Cardiac muscle cell (in vitro differentiated cells and primary cell): Measurements from ENCODE around the gene GOLGA7B. TPM values are rescaled to one million over a fixed set of nuclear protein-coding genes. Genes with fewer than 3 reads are reported as not detected.

Source experiments
- DNase-seq, 2 donors: peaks; one replicate each; pipeline versions ENCODE4 v3.0.0 to v3.0.0-alpha.2; 2010 to 2017; ENCODE audit warnings: low read depth in 1 of 2, low spot score in 1 of 2
- H3K27ac ChIP-seq: fragments of 200-600 bp; sonication (generic); 2 replicates; pipeline ENCODE4 v1.5.1; 2016
- H3K27me3 ChIP-seq: fragments of 200-600 bp; sonication (generic); 2 replicates; pipeline ENCODE4 v1.6.0; 2016; ENCODE audit warnings: control low read depth
- H3K36me3 ChIP-seq: fragments of 200-600 bp; sonication (generic); 2 replicates; pipeline ENCODE4 v1.5.1; 2016; ENCODE audit warnings: control low read depth
- H3K4me1 ChIP-seq: fragments of 200-600 bp; sonication (generic); 2 replicates; pipeline ENCODE4 v1.8.1; 2017; ENCODE audit warnings: low read depth, mild to moderate bottlenecking, mixed run types
- H3K4me3 ChIP-seq: fragments of 200-600 bp; sonication (generic); 2 replicates; pipeline ENCODE4 v1.5.1; 2016; ENCODE audit warnings: mild to moderate bottlenecking
- H3K9me3 ChIP-seq: fragments of 200-600 bp; sonication (generic); 2 replicates; pipeline ENCODE4 v1.5.1; 2017; ENCODE audit warnings: low read depth, mild to moderate bottlenecking, control low read depth
- polyA plus RNA-seq: library from polyadenylated mRNA; unstranded; fragments of >200 nt; fragmentation: Nextera tagmentation; extraction: Ambion mirVana; gene quantifications from 2 replicates; pipeline ENCODE4 v1.2.1, GENCODE V29; 2016
- total RNA-seq: library from RNA; depleted of rRNA; stranded (reverse); fragments of >200 nt; gene quantifications from 2 replicates; pipeline ENCODE4 v1.2.3, GENCODE V29; 2016
- TF ChIP-seq, protein P1 (sequence below): IDR thresholded peaks from 2 replicates; pipeline ENCODE4 v1.5.1; 2012; ENCODE audit warnings: low read depth, mild to moderate bottlenecking, low read length

The GOLGA7B gene
- total and polyA plus RNA-seq, 2 experiments from 2014 or later, result 0.27 to 2.8 TPM

DNA sequence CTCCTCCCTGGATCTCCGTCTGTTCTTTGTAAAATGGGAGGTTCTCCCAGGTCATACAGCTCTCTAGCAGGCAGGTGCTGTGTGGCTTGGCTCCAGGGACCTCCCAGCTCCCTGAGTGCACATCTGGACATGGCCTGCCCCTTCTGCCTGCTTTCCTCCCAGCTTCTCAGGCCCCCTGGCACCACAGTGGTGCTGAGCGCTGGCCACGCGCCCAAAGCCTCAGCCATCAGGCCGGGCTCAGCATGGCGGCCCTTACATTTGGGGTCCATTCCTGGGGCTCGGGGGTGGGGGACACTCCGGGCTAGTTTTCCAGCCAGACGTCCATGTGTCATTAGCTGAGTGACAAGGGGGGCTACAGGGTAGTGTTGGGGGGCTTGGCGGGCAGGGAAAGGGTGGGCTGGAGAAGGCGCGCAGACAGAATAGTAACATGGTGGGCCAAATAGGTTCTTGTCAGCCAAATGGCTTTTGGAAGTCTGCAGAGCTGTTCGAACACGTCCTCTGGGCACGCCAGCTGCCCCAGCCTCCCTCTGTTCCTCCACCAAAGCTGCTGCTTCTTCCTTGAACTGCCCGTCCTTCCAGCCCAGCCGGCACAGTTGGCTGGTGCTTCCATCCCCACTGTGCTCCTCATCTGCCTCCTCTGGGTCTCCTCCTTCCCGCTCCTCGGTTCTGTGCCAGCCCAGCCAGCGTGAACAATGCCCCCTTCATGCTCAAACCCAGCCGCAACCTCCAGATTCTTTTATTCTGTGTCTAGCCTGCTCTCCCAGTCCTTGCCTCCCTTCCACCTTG is 65.9 kb downstream of the GOLGA7B start:
- Histone ChIP-seq H3K4me1 (no peaks in the 10 kb centered on the region), H3K4me3 (no peak overlapping the region), H3K9me3 (no peaks in the 10 kb centered on the region), H3K27ac (no peak overlapping the region), H3K27me3 (peaks cover 16% of the 10 kb centered on the region), H3K36me3 (no peaks in the 10 kb centered on the region)
- TF ChIP-seq, protein P1, sequence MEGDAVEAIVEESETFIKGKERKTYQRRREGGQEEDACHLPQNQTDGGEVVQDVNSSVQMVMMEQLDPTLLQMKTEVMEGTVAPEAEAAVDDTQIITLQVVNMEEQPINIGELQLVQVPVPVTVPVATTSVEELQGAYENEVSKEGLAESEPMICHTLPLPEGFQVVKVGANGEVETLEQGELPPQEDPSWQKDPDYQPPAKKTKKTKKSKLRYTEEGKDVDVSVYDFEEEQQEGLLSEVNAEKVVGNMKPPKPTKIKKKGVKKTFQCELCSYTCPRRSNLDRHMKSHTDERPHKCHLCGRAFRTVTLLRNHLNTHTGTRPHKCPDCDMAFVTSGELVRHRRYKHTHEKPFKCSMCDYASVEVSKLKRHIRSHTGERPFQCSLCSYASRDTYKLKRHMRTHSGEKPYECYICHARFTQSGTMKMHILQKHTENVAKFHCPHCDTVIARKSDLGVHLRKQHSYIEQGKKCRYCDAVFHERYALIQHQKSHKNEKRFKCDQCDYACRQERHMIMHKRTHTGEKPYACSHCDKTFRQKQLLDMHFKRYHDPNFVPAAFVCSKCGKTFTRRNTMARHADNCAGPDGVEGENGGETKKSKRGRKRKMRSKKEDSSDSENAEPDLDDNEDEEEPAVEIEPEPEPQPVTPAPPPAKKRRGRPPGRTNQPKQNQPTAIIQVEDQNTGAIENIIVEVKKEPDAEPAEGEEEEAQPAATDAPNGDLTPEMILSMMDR, result no peak
- DNase-seq, result no peak

DNA sequence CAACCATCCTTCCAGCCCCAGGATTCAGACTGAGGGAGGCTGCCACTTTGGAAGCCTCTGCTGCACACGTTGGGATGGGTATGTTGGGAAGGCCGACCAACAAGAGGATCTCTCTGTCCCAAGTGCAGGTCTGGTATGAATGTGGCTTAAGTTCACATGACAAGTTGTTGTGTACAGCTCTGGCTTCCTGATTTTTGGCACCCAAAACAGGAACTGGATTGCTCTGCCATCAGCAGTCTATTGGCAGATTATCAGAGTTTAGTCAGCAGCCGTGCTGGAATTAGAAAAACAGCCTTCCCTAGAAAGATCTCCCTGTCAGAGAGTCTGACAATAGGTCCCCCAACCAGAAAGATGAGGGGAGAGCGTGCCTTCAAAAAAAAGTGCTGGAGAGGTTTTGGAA is 66.9 kb downstream of the GOLGA7B start:
- no peaks in the 10 kb centered on the region for H3K9me3 ChIP-seq
- no peak overlapping the region for H3K4me3 ChIP-seq
- TF ChIP-seq, protein P1, result no peak
- H3K4me1 ChIP-seq, result no peaks in the 10 kb centered on the region
- H3K27ac ChIP-seq, result no peak overlapping the region
- no peak for DNase-seq
- no peaks in the 10 kb centered on the region for H3K36me3 ChIP-seq
- H3K27me3 ChIP-seq, result peaks cover 16% of the 10 kb centered on the region

DNA sequence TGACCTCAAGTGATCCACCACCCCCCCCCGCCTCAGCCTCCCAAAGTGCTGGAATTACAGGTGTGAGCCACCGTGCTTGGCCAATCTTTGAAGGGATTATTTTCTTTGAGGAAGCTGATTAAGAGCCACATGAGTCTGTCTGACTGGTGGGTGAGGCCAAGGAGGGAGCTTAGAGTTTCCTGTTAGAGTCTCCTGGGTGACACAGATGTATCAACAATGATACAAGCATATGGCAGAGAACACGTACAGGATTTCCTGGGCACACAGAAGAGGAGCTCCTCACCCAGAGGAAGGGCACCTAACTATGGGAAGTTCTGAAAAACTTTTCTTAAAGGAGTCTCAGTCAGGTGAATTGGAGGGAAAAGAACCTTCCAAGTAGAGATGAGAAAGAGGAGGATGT is 69.4 kb downstream of the GOLGA7B start:
- no peak for DNase-seq
- H3K4me1 ChIP-seq, result no peaks in the 10 kb centered on the region
- TF ChIP-seq, protein P1, result no peak
- peaks cover 16% of the 10 kb centered on the region for H3K27me3 ChIP-seq
- no peaks in the 10 kb centered on the region for H3K36me3 ChIP-seq
- no peaks in the 10 kb centered on the region for H3K9me3 ChIP-seq
- H3K27ac ChIP-seq, result no peak overlapping the region
- no peak overlapping the region for H3K4me3 ChIP-seq

DNA sequence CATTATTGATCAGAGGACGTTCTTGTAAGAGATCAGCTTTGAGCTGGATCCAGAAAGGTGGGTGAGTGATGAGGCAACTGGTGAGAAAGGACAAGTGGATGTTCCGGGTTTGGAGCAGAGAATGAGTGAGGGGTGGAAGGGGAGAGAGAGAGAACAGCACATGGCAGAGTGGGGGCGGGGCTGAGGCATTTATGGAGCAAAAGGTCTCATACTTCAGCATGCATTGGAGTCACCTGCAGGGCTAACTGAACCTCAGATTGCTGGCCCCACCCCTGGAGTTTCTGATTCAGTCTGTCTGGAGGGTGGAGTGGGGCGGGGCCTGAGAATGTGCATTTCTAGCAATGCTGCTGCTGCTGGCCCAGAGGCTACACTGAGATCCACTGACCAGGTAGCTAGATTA is 71.2 kb downstream of the GOLGA7B start:
- DNase-seq, result no peak
- Histone ChIP-seq H3K4me1 (no peaks in the 10 kb centered on the region), H3K9me3 (no peaks in the 10 kb centered on the region), H3K36me3 (no peaks in the 10 kb centered on the region), H3K4me3 (no peak overlapping the region), H3K27me3 (peaks cover 14% of the 10 kb centered on the region), H3K27ac (no peak overlapping the region)
- TF ChIP-seq, protein P1, result no peak

Other genes starting within 250 kb of the GOLGA7B start
- gene MORN4, start 216.3 kb upstream of the GOLGA7B start, total RNA-seq, result 16.8 and 18.7 TPM in 2 replicates
- gene MORN4, start 216.3 kb upstream of the GOLGA7B start, polyA plus RNA-seq, result 48.1 and 61.4 TPM in 2 replicates
- 19.7 and 24.9 TPM in 2 replicates for gene PI4K2A, start 209.2 kb upstream of the GOLGA7B start, total RNA-seq
- gene PI4K2A, start 209.2 kb upstream of the GOLGA7B start, polyA plus RNA-seq, result 15.8 and 20.1 TPM in 2 replicates
- 8.7 and 19.0 TPM in 2 replicates for gene AVPI1, start 162.6 kb upstream of the GOLGA7B start, total RNA-seq
- 12.9 and 15.8 TPM in 2 replicates for gene AVPI1, start 162.6 kb upstream of the GOLGA7B start, polyA plus RNA-seq
- 35.2 and 38.3 TPM in 2 replicates for gene MARVELD1, start 136.1 kb upstream of the GOLGA7B start, total RNA-seq
- 41.7 and 55.5 TPM in 2 replicates for gene MARVELD1, start 136.1 kb upstream of the GOLGA7B start, polyA plus RNA-seq
- gene ZFYVE27, start 112.7 kb upstream of the GOLGA7B start, total RNA-seq, result 39.1 and 59.8 TPM in 2 replicates
- 50.7 and 52.8 TPM in 2 replicates for gene ZFYVE27, start 112.7 kb upstream of the GOLGA7B start, polyA plus RNA-seq
- gene SFRP5, start 77.8 kb upstream of the GOLGA7B start, total RNA-seq, result 23.7 and 35.0 TPM in 2 replicates
- gene SFRP5, start 77.8 kb upstream of the GOLGA7B start, polyA plus RNA-seq, result 29.3 and 38.2 TPM in 2 replicates
- 0.30 and 3.1 TPM in 2 replicates for gene CRTAC1, start 180.8 kb downstream of the GOLGA7B start, total RNA-seq
- gene CRTAC1, start 180.8 kb downstream of the GOLGA7B start, polyA plus RNA-seq, result 0.96 and 8.0 TPM in 2 replicates